OCI-M2 (cell line): ENCODE results near the gene EXOSC9.
A peak's percentile ranks its signal among the peaks of the same experiment; 100 is the strongest.

Source experiments
- DNase-seq: peaks from one replicate; lab custom pipeline; 2025; ENCODE audit not compliant: unreplicated experiment; lab: John Stamatoyannopoulos, UW

EXOSC9 gene

GRCh38 chr4:121822796-121823504 is 21.8 kb downstream of the EXOSC9 start:
- peak; percentile 59 for DNase-seq

GRCh38 chr4:121823505-121824170 is 22.5 kb downstream of the EXOSC9 start, which contains the start of gene CCNA2:
CCNA2 (minus strand) TSS chr4:121823883; CDS start chr4:121823628, 255 bp downstream.
- DNase-seq, result peak; percentile 62

GRCh38 chr4:121824171-121824527 is 23.0 kb downstream of the EXOSC9 start:
- no peak for DNase-seq

GRCh38 chr4:121824950-121825349 is 23.8 kb downstream of the EXOSC9 start:
- no peak for DNase-seq

GRCh38 chr4:121827853-121828252 is 26.7 kb downstream of the EXOSC9 start:
- no peak for DNase-seq

GRCh38 chr4:121829511-121829910 is 28.4 kb downstream of the EXOSC9 start:
- no peak for DNase-seq

GRCh38 chr4:121838136-121838535 is 37.0 kb downstream of the EXOSC9 start:
- no peak for DNase-seq

- no peak for DNase-seq
These were observed 41.7 kb downstream of the EXOSC9 start for GRCh38 chr4:121842862-121843261.

- no peak for DNase-seq
These were observed 45.5 kb downstream of the EXOSC9 start for GRCh38 chr4:121846662-121847061.

GRCh38 chr4:121851354-121851753 is 50.2 kb downstream of the EXOSC9 start:
- no peak for DNase-seq

- no peak for DNase-seq
These were observed 59.0 kb downstream of the EXOSC9 start for GRCh38 chr4:121860121-121860520.

- DNase-seq, result no peak
These were observed 60.3 kb downstream of the EXOSC9 start for GRCh38 chr4:121861426-121861825.

GRCh38 chr4:121863799-121864198 is 62.7 kb downstream of the EXOSC9 start:
- no peak for DNase-seq
